Measurements from ENCODE around the gene SMC1A.
"Not testable (repeated sequence)": the region's sequence is repeated elsewhere in the genome, so short reads cannot be mapped to it uniquely, and the experiment has no call there.

SMC1A gene

DNA sequence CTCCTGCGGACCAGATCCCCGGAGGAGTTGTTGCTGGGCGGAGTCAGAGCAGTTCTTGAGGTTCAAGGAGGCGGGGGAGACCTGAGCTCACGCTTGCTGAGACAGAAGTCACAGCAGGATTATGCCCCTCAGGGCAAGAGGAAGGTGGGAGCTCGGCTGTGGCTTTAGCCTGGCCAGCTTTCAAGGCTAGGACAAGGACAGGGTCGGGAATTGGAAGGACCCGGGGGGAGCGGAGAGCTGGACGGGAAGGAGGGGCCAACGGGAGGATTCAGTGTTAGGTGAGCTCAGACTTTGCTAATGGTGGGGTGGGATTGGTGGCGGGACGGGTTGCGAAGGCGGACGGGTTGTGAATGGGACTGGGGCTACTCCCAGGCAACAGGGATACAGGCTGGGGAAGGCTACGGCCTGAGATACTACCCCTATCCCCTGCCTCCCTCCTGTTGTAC, 430 bp upstream of the SMC1A start, which contains the start of gene RIBC1:
Gene RIBC1 (plus strand): TSS at position 13 of the 446 bp plus-strand sequence. CDS start 3,404 bp downstream, outside the sequence.
- no peak for DNase-seq (ENCODE audit: low read depth in 2 of 2)

- DNase-seq (ENCODE audit: low read depth in 2 of 2), result no peak
These were observed 725 bp downstream of the SMC1A start for GRCh38 chrX:53421772-53422085.

- DNase-seq (ENCODE audit: low read depth in 2 of 2), result no peak
These were observed 1.3 kb downstream of the SMC1A start for GRCh38 chrX:53421125-53421524.

DNA sequence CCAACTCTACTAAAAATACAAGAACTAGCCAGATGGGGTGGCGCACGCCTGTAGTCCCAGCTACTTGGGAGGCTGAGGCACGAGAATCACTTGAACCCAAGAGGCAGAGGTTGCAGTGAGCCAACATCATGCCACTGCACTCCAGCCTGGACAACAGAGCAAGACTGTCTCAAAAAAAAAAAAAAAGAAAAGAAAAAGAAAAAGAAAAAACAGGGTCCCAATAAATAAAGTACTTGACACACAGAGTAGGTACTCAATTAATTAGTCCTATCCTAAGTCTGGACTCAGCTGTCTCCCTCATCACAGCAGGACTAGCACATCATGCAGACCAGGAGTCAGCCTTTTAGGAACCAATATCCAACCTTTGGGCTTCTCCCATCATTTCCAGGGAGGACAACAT, 2.1 kb downstream of the SMC1A start:
- not testable (repeated sequence) for DNase-seq (ENCODE audit: low read depth in 2 of 2)

DNA sequence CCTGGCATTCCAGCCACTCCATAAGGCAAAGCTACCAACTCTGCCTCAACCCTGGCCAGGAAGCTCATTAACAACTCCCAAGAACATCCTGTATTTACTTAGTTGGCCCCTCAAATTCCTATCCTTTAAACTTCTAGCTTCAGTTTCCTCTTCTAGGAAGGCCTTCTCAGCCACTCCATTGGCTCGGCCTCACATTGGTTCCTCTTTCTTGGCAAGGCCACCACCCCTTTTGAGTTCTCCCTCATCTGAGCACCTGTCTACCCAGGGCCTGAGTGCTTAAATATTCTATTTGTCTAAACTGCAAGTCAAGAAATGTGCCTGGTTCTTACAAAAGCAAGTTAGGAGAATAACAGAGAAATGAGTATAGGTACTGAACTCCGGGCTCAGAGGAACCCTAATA, 10.0 kb downstream of the SMC1A start:
- no peak for DNase-seq (ENCODE audit: low read depth in 2 of 2)

GRCh38 chrX:53403535-53403934, 18.9 kb downstream of the SMC1A start:
- no peak for DNase-seq (ENCODE audit: low read depth in 2 of 2)

GRCh38 chrX:53398216-53398615, 24.2 kb downstream of the SMC1A start:
- no peak for DNase-seq (ENCODE audit: low read depth in 2 of 2)

- DNase-seq (ENCODE audit: low read depth in 2 of 2), result no peak
These were observed 26.7 kb downstream of the SMC1A start for GRCh38 chrX:53395605-53396298.

GRCh38 chrX:53383376-53384076, 38.9 kb downstream of the SMC1A start:
- DNase-seq (ENCODE audit: low read depth in 2 of 2), result no peak

DNA sequence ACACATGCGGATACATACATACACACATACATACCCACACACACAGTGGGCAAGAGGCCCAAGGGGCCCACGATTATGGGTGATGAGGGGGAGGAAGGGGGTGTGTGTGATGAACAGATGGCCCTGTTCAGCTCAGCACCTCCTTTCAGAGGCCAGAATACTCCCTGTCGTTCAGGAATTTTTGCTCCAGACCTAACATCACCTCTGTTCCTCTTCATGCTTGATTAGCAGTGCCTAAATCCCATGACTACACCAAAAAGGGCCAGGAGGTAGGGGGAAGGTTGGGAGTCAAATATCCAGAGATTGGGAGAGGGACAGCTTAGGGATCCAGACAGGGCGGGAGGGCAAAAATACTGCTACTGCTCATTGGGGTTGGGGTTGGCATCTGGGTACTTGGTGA, 42.7 kb downstream of the SMC1A start:
- DNase-seq (ENCODE audit: low read depth in 2 of 2), result no peak

DNA sequence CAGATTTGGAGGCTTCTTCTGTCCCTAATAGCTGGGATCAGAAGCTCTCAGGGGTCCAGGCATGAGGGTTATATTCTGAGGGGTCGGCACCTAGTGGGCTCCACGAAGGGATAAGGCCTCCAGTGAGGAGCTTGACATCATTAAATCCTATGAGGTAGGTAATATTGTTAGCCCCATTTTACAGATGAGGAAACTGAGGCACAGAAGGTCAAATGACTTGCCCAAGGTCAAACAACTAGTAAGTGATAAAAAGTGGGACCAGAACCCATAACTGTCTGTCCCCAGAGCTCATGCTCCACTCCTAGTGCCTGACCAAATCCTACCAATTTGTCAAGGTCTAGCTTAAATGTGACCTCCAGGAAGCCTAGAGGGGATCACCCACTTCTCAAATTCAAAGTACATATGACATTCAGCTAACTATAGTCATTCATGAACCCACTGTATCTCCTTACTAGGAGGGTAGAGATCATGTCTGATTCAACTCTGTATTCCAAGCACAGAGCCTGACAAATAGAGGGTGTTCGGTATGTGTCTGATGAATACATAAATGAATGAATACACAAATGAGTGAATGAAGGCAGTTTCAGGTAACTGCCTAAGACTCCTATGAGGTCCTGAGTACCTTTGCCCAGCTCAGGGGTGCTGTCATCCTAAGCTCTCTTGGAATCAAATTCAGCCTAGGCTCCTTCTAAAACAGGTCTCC, 43.3 kb downstream of the SMC1A start:
- no peak for DNase-seq (ENCODE audit: low read depth in 2 of 2)

- DNase-seq (ENCODE audit: low read depth in 2 of 2), result no peak
These were observed 45.0 kb downstream of the SMC1A start for GRCh38 chrX:53377464-53377863.

GRCh38 chrX:53376888-53377287, 45.6 kb downstream of the SMC1A start:
- DNase-seq (ENCODE audit: low read depth in 2 of 2), result no peak

GRCh38 chrX:53374923-53375322, 47.5 kb downstream of the SMC1A start:
- no peak for DNase-seq (ENCODE audit: low read depth in 2 of 2)

DNA sequence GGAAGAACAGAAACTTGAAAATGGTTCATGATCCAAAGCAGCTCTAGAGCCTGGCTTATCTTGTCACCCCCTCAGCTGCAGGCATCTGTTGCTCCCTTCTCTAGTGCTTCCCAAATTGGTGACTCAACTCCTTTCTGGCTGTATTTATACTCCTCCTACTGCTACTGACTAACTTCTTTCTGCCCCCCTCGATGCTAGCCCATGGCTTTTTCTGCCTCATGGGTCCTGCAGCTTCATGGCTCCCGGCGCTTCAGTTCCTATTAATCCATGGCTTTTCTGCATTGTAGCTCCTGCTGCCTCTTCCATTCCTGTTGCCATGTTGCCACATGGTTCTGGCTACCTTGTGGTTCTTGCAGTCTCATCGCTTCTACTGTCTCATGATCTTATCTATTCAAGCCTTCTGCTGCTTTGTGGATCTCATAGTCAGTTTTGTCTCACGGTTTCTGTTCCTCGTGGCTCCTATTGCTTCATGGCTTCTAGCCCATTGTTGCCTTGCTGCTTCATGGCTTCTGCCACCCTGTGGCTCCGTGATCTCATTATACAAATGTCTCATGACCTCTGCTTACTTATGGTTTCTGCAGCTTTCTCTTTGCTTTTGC, 48.1 kb downstream of the SMC1A start:
- DNase-seq (ENCODE audit: low read depth in 2 of 2), result no peak

DNA sequence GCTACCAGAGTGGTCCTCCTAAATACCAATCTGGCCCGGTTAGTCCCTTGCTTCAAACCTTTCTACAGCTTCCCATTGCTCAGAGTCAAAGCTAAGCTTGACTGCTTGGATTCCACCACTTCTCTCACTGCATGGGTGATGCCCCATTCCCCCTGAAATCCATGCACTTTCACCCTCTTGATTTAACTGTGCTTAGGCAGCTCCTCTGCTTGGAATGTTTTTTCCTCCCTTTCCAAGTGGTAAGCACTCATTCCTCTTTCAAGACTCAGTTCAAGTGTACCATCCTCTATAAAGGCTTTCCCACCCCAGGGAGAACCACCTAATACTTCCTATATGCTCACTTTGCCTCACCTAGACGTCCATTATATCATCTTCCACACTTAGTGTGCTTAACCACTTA, 49.1 kb downstream of the SMC1A start:
- DNase-seq (ENCODE audit: low read depth in 2 of 2), result no peak

DNA sequence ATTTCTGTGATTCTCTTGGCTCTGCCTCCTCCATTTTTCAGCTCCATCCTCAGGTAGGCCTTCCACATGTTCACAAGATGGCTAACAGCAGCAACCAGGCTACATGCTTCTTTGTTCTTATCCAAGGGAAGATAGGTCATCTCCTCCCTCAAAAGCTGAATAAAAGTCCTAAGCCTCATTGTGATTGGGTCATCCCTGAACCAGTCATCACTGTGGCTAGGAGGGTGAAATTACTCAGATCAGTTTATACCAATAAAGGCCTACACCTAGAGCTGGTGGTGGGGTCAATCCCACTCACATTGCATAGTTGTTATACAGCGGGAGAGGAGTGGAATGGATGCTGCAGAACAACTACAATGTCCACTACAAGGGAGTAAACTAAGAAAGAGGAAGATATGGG, 56.0 kb downstream of the SMC1A start:
- DNase-seq (ENCODE audit: low read depth in 2 of 2), result not testable (repeated sequence)

DNA sequence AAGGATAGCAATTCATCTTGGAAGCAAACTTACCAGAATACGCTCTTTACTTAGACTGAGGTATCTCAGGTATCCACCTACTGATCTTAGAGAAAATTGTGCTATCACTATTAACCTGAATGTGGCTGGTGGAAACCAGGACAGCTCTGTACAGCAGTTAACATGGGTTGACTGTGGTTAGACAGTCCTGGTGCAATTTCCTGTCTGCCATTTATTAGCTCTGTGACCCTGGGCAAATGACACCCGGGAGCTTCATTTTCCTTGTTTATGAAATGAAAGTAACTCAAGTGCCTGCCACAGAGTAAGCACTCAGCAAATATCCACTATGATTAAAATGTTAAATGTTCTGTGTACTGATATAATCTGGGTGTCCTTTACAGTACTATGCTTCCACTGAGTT, 60.0 kb downstream of the SMC1A start:
- DNase-seq (ENCODE audit: low read depth in 2 of 2), result no peak

GRCh38 chrX:53357799-53358530, 64.5 kb downstream of the SMC1A start:
- no peak for DNase-seq (ENCODE audit: low read depth in 2 of 2)

DNA sequence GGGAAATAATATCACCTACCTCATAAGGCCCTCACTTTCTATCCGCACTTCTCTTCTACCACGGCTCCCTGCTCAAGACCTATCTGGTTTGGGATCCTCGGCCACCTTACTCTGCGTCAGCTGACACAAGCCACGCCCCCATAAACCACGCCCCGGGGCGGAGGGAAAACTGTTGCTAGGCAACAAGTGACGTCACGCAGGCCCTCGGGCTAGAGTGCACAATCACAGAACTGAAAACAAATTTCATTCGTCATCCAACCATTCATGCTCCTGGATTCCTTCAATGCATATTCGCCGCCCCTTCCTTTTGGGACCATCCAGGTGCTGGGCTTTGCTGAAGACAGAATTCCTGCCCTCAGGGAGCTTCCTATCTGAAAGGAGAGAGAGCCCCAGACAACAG, 66.3 kb downstream of the SMC1A start:
- DNase-seq (ENCODE audit: low read depth in 2 of 2), result no peak

DNA sequence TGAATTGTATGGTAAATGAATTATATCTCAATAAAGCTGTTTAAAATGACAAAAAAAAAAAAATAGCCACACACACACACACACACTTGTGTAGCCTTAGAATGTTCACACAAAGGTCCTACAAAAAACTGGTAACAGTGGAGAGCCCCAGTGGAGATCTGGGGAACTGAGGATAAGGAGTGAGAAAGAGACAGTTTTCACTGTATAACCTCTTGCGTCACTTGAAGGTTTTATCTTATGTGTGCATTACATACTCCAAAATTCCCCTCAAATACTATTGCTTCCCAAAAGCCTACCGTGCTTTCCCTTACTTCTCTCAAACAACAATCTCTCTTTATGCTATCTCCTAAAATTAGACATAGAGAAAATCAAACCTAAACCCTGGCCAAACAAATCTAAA, 67.8 kb downstream of the SMC1A start:
- no peak for DNase-seq (ENCODE audit: low read depth in 2 of 2)

DNA sequence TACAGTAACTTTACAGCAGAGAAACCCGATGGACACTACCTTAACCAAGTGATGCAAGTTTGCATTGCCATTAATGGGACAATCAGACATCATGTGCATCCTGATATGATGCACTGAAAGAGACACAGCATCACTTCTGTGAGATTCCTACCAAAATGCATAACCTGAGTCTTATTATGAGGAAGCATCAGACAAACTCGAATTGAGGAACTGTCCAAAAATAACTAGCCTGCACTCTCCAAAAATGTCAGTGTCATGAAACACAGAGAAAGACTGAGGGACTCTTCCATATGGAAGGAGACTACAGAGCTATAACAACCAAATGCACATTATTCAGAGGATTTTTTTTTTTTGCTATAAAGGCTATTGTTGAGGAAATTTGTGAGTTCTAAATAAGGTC, 74.5 kb downstream of the SMC1A start:
- DNase-seq (ENCODE audit: low read depth in 2 of 2), result no peak

Data from stimulated activated CD4-positive, alpha-beta T cell treated with anti-CD3 and anti-CD28 coated beads, Interleukin-1b, Interleukin-23, amount 100 ng/mL, for 1 hour (primary cell).